NCI-H2107 (cell line): ENCODE data around the gene ATF5.

Experiments used
- DNase-seq: peaks from one replicate; lab custom pipeline; 2025; lab: John Stamatoyannopoulos, UW

ATF5 gene

GRCh38 chr19:49976496-49976895, 47.5 kb downstream of the ATF5 start:
- DNase-seq, result no peak

- DNase-seq, result no peak
Measured at GRCh38 chr19:49977076-49977475, 48.1 kb downstream of the ATF5 start.

GRCh38 chr19:49977881-49978280, 48.9 kb downstream of the ATF5 start:
- DNase-seq, result peak; percentile 11

- DNase-seq, result no peak
Measured at GRCh38 chr19:49978324-49978723, 49.3 kb downstream of the ATF5 start.

- no peak for DNase-seq
Measured at GRCh38 chr19:49981603-49982593, 52.9 kb downstream of the ATF5 start.
